ENCODE measurements around the gene SCP2D1. TPM values are rescaled to one million over a fixed set of nuclear protein-coding genes. Genes with fewer than 3 reads are reported as not detected.

Gene SCP2D1
- total and polyA plus RNA-seq, 2 of the 8 experiments (the other 6 are each of a cell fraction or from before 2014, with no cell fraction given) = not detected

DNA sequence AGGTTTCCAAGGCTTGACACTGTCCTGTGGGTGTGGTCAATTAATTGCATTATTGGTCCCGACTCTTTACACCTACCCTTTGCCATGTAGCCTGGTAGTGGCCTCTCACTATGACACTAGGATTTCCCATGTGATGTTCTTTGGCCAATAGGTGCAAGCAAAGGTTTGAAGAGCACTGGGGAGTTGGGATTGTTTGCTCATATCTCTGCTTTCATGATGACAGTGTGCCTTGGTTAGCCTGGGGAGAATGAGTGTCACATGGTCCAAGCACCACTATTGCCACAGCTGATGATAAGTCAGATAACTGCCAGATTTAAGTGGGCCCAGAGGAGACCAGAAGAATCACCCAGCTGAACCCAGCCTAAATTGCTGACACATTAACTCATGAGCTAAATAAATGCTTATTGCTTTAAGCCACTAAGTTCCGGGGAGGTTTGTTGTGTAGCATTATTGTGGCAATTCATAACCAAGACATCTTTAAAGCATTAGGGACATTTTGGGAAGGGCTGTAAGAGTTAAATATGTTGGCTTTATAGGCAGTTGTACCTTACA is 17.2 kb upstream of the SCP2D1 start (continued):
- TF ChIP-seq, protein P1, sequence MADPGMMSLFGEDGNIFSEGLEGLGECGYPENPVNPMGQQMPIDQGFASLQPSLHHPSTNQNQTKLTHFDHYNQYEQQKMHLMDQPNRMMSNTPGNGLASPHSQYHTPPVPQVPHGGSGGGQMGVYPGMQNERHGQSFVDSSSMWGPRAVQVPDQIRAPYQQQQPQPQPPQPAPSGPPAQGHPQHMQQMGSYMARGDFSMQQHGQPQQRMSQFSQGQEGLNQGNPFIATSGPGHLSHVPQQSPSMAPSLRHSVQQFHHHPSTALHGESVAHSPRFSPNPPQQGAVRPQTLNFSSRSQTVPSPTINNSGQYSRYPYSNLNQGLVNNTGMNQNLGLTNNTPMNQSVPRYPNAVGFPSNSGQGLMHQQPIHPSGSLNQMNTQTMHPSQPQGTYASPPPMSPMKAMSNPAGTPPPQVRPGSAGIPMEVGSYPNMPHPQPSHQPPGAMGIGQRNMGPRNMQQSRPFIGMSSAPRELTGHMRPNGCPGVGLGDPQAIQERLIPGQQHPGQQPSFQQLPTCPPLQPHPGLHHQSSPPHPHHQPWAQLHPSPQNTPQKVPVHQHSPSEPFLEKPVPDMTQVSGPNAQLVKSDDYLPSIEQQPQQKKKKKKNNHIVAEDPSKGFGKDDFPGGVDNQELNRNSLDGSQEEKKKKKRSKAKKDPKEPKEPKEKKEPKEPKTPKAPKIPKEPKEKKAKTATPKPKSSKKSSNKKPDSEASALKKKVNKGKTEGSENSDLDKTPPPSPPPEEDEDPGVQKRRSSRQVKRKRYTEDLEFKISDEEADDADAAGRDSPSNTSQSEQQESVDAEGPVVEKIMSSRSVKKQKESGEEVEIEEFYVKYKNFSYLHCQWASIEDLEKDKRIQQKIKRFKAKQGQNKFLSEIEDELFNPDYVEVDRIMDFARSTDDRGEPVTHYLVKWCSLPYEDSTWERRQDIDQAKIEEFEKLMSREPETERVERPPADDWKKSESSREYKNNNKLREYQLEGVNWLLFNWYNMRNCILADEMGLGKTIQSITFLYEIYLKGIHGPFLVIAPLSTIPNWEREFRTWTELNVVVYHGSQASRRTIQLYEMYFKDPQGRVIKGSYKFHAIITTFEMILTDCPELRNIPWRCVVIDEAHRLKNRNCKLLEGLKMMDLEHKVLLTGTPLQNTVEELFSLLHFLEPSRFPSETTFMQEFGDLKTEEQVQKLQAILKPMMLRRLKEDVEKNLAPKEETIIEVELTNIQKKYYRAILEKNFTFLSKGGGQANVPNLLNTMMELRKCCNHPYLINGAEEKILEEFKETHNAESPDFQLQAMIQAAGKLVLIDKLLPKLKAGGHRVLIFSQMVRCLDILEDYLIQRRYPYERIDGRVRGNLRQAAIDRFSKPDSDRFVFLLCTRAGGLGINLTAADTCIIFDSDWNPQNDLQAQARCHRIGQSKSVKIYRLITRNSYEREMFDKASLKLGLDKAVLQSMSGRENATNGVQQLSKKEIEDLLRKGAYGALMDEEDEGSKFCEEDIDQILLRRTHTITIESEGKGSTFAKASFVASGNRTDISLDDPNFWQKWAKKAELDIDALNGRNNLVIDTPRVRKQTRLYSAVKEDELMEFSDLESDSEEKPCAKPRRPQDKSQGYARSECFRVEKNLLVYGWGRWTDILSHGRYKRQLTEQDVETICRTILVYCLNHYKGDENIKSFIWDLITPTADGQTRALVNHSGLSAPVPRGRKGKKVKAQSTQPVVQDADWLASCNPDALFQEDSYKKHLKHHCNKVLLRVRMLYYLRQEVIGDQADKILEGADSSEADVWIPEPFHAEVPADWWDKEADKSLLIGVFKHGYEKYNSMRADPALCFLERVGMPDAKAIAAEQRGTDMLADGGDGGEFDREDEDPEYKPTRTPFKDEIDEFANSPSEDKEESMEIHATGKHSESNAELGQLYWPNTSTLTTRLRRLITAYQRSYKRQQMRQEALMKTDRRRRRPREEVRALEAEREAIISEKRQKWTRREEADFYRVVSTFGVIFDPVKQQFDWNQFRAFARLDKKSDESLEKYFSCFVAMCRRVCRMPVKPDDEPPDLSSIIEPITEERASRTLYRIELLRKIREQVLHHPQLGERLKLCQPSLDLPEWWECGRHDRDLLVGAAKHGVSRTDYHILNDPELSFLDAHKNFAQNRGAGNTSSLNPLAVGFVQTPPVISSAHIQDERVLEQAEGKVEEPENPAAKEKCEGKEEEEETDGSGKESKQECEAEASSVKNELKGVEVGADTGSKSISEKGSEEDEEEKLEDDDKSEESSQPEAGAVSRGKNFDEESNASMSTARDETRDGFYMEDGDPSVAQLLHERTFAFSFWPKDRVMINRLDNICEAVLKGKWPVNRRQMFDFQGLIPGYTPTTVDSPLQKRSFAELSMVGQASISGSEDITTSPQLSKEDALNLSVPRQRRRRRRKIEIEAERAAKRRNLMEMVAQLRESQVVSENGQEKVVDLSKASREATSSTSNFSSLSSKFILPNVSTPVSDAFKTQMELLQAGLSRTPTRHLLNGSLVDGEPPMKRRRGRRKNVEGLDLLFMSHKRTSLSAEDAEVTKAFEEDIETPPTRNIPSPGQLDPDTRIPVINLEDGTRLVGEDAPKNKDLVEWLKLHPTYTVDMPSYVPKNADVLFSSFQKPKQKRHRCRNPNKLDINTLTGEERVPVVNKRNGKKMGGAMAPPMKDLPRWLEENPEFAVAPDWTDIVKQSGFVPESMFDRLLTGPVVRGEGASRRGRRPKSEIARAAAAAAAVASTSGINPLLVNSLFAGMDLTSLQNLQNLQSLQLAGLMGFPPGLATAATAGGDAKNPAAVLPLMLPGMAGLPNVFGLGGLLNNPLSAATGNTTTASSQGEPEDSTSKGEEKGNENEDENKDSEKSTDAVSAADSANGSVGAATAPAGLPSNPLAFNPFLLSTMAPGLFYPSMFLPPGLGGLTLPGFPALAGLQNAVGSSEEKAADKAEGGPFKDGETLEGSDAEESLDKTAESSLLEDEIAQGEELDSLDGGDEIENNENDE (IDR thresholded peaks at IDR 0.05; ENCODE audit: insufficient replicate concordance, low read length) = no peak
- no peak for TF ChIP-seq TEAD4 (IDR thresholded peaks at IDR 0.05; ENCODE audit: low read depth, low read length)
